Keratinocyte (primary cell): Measurements from ENCODE around the gene OR2J1.

Experiments used
- EZH2 ChIP-seq: IDR thresholded peaks from one replicate; pipeline ENCODE4 v1.6.1; 2012; ENCODE audit warnings: inconsistent platforms, mild to moderate bottlenecking, low read length, moderate library complexity
- TF ChIP-seq, protein P1 (sequence below), 3 experiments: IDR thresholded peaks in 1 of 3; conservative IDR thresholded peaks in 1 of 3; optimal IDR thresholded peaks in 1 of 3; 2 replicates in 2 of 3; 3 replicates in 1 of 3; pipeline versions ENCODE3 to v1.5.1; 2011; ENCODE audit warnings: low read length in 3 of 3, mild to moderate bottlenecking in 3 of 3, moderate library complexity in 2 of 3, control low read depth in 1 of 3, inconsistent platforms in 1 of 3; ENCODE audit not compliant: insufficient read depth in 2 of 3; ENCODE audit errors: extremely low read depth in 1 of 3

DNA sequence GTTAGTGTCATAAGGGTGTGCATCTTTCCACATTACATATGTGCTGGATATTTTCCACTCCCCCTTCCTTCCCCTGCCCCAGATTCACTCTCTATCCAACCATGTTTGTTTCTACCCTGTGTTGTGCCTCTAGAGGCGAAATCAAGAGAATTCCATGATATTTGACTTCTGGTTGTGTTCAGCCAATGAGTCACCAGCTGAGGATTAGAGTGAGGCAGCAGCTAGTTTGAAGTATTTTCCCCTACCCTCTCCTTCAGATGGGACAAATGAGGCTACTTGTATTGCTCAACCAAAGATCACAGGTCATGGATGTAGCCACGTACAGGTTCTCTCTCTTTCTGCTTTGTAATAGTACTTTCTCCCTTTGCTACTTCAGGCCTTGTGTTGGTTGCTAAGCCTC lies 46.9 kb downstream of the OR2J1 start:
- TF ChIP-seq, protein P1, sequence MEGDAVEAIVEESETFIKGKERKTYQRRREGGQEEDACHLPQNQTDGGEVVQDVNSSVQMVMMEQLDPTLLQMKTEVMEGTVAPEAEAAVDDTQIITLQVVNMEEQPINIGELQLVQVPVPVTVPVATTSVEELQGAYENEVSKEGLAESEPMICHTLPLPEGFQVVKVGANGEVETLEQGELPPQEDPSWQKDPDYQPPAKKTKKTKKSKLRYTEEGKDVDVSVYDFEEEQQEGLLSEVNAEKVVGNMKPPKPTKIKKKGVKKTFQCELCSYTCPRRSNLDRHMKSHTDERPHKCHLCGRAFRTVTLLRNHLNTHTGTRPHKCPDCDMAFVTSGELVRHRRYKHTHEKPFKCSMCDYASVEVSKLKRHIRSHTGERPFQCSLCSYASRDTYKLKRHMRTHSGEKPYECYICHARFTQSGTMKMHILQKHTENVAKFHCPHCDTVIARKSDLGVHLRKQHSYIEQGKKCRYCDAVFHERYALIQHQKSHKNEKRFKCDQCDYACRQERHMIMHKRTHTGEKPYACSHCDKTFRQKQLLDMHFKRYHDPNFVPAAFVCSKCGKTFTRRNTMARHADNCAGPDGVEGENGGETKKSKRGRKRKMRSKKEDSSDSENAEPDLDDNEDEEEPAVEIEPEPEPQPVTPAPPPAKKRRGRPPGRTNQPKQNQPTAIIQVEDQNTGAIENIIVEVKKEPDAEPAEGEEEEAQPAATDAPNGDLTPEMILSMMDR (optimal IDR thresholded peaks at IDR 0.05 in 1 of 3, IDR thresholded peaks at IDR 0.05 in 1 of 3, conservative IDR thresholded peaks at IDR 0.05 in 1 of 3; ENCODE audit: extremely low read depth in 1 of 3, insufficient read depth in 2 of 3, low read length in 3 of 3), result no peak
- no peak for TF ChIP-seq EZH2
